PC-3 (cell line): ENCODE results near the gene MACROD2. TPM values are rescaled to one million over a fixed set of nuclear protein-coding genes. Genes with fewer than 3 reads are reported as not detected.
"Not testable (repeated sequence)": the region's sequence is repeated elsewhere in the genome, so short reads cannot be mapped to it uniquely, and the experiment has no call there.

Experiments
- ATAC-seq: fragments of 200-7000 bp; cut with Tn5 transposase; 2 replicates; pipeline ENCODE4 v1.9.1; 2020; ENCODE audit warnings: mild to moderate bottlenecking, moderate library complexity
- BruUV-seq: library from RNA; stranded (reverse); fragments of 400-500 nt; replicated peaks from 2 replicates; lab custom pipeline; 2021; lab: Mats Ljungman, UMichigan
- CTCF ChIA-PET: fragments of 300-600 bp; sonication (Branson Sonifier 250); formaldehyde crosslinking; loops from one replicate; lab custom pipeline; 2022; ENCODE audit warnings: antibody characterized with exemption; lab: Charles Lee
- POLR2A ChIA-PET: fragments of 300-600 bp; sonication (Branson Sonifier 250); formaldehyde crosslinking; loops from one replicate; lab custom pipeline; 2022; ENCODE audit warnings: antibody characterized with exemption; ENCODE audit not compliant: unreplicated experiment; lab: Charles Lee
- DNase-seq: peaks from one replicate; pipeline ENCODE4 v3.0.0-alpha.2; 2015
- H2AFZ ChIP-seq: fragments of 300-600 bp; sonication (generic); 2 replicates; pipeline ENCODE4 v1.6.0; 2016; ENCODE audit warnings: antibody characterized with exemption, low read length
- H3F3A ChIP-seq: fragments of 300-600 bp; sonication (generic); one replicate; pipeline ENCODE4 v1.6.0; 2017; ENCODE audit warnings: antibody characterized with exemption, low read length, control low read depth, mild to moderate bottlenecking; ENCODE audit not compliant: unreplicated experiment
- H3K27ac ChIP-seq: fragments of 300-600 bp; sonication (generic); 2 replicates; pipeline ENCODE4 v1.5.1; 2016; ENCODE audit warnings: mild to moderate bottlenecking, low read length
- H3K27me3 ChIP-seq: fragments of 300-600 bp; sonication (generic); 2 replicates; pipeline ENCODE4 v1.6.1; 2016; ENCODE audit warnings: low read length, mixed read lengths
- H3K36me3 ChIP-seq: fragments of 300-600 bp; sonication (generic); 2 replicates; pipeline ENCODE4 v1.6.1; 2016; ENCODE audit warnings: low read depth, mixed run types, low read length, mixed read lengths
- H3K4me1 ChIP-seq: fragments of 300-600 bp; sonication (generic); 2 replicates; pipeline ENCODE4 v1.5.1; 2016; ENCODE audit warnings: low read length; ENCODE audit not compliant: insufficient read depth
- H3K4me2 ChIP-seq: fragments of 300-600 bp; sonication (generic); 2 replicates; pipeline ENCODE4 v1.6.0; 2016; ENCODE audit warnings: low read length
- H3K4me3 ChIP-seq: fragments of 300-600 bp; sonication (generic); 2 replicates; pipeline ENCODE4 v1.5.1; 2016; ENCODE audit warnings: mild to moderate bottlenecking, low read length, mixed read lengths
- H3K79me2 ChIP-seq: fragments of 300-600 bp; sonication (generic); 2 replicates; pipeline ENCODE4 v1.6.1; 2017; ENCODE audit warnings: low read length, mixed read lengths
- H3K9ac ChIP-seq: fragments of 300-600 bp; sonication (generic); 2 replicates; pipeline ENCODE4 v1.6.0; 2016; ENCODE audit warnings: mild to moderate bottlenecking, low read length
- H3K9me2 ChIP-seq: fragments of 300-600 bp; sonication (generic); replicated peaks from 2 replicates; pipeline ENCODE4 v1.6.1; 2016; ENCODE audit warnings: mixed run types, low read length, mixed read lengths
- H3K9me3 ChIP-seq: fragments of 300-600 bp; sonication (generic); 2 replicates; pipeline ENCODE4 v1.6.1; 2016; ENCODE audit warnings: low read length, mixed read lengths
- H4K20me1 ChIP-seq: fragments of 300-600 bp; sonication (generic); 2 replicates; pipeline ENCODE4 v1.6.1; 2016; ENCODE audit warnings: low read length, mixed read lengths
- CTCF ChIP-seq: fragments of 300-600 bp; sonication (generic); conservative IDR thresholded peaks from 2 replicates; pipeline ENCODE4 v1.5.1; 2017; ENCODE audit warnings: antibody characterized with exemption, low read depth, mild to moderate bottlenecking, low read length
- EZH2 ChIP-seq: fragments of 300-600 bp; sonication (generic); IDR thresholded peaks from one replicate; pipeline ENCODE4 v1.6.1; 2017; ENCODE audit warnings: antibody characterized with exemption, mild to moderate bottlenecking, low read length; ENCODE audit not compliant: unreplicated experiment
- EZH2phosphoT487 ChIP-seq: fragments of 300-600 bp; sonication (generic); IDR thresholded peaks from 2 replicates; pipeline ENCODE4 v1.6.1; 2018; ENCODE audit warnings: mild to moderate bottlenecking, antibody characterized with exemption, low read length, borderline replicate concordance
- intact Hi-C: fragments of 100-400 bp; cut with micrococcal nuclease; formaldehyde crosslinking; loops from 2 replicates; pipeline ENCODE4 v1.9.0; 2023
- total RNA-seq: library from RNA; depleted of rRNA; stranded (reverse); fragments of >200 nt; gene quantifications from 2 replicates; pipeline ENCODE4 v1.2.3, GENCODE V29; 2014

MACROD2 gene
- total RNA-seq, 1 experiment from 2014 or later = 3.1 TPM

- H3K27me3 ChIP-seq = no peaks in the 10 kb centered on the region
- H3K79me2 ChIP-seq = no peaks in the 10 kb centered on the region
- no peaks in the 10 kb centered on the region for H4K20me1 ChIP-seq
- no peaks in the 10 kb centered on the region for H3K9me3 ChIP-seq
- BruUV-seq = no TSS peak
- no peak overlapping the region for H3K4me3 ChIP-seq
- intact Hi-C loops = no loop called here
- peaks cover 2% of the 10 kb centered on the region; the same call in 1 of the 2 replicates for H3K4me1 ChIP-seq
- no peaks in the 10 kb centered on the region for H3K9me2 ChIP-seq
- CTCF ChIA-PET = interaction anchor here (0.7 kb wide), 1 partner anchor 27 kb away, joined by 3 read pairs; no protein-coding TSS in a partner anchor
- no peak overlapping the region for H3K27ac ChIP-seq
- no peak for TF ChIP-seq EZH2
- no peak for TF ChIP-seq EZH2phosphoT487
- H3K9ac ChIP-seq = no peak overlapping the region
- ATAC-seq (peak; percentile 40), DNase-seq (no peak)
- POLR2A ChIA-PET = interaction anchor here (0.6 to 0.7 kb wide), 2 partner anchors 1247 to 1733 kb away, joined by 4 read pairs; no protein-coding TSS in a partner anchor
- no peak overlapping the region for H2AFZ ChIP-seq
- no peaks in the 10 kb centered on the region for H3K36me3 ChIP-seq
- no peak overlapping the region for H3K4me2 ChIP-seq
- H3F3A ChIP-seq = no peaks in the 10 kb centered on the region
These were observed 213.6 kb downstream of the MACROD2 start for GRCh38 chr20:14208956-14209355.

DNA sequence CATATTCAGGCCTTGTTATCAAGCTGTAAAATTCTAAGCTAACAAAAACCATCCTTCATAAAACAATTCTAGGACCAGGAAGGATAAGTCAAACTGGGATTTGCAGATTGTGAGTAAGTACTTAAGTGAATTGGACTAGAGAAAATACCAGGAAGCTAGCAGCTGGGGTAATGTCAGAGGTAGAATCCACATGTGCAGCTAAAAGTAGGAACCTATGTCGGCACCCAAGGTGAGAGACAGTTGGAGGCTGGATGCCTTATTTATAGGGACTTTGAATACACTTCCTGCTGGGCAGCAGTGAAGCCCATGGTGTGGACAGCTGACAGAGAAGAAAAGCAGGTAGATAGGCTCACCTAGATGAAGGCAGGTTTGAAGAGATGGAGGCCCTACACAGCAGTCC is 214.8 kb downstream of the MACROD2 start:
- Histone ChIP-seq H3K9ac (no peak overlapping the region), H3K9me2 (no peaks in the 10 kb centered on the region), H2AFZ (no peak overlapping the region), H3K9me3 (no peaks in the 10 kb centered on the region), H3F3A (no peaks in the 10 kb centered on the region), H4K20me1 (no peaks in the 10 kb centered on the region), H3K27me3 (no peaks in the 10 kb centered on the region), H3K4me2 (no peak overlapping the region), H3K27ac (no peak overlapping the region), H3K79me2 (no peaks in the 10 kb centered on the region), H3K4me1 (peaks cover 5% of the 10 kb centered on the region; the same call in 1 of the 2 replicates), H3K36me3 (no peaks in the 10 kb centered on the region), H3K4me3 (no peak overlapping the region)
- no TSS peak for BruUV-seq
- DNase-seq (no peak), ATAC-seq (no peak)
- CTCF ChIA-PET = no interaction called here
- TF ChIP-seq EZH2 (no peak), EZH2phosphoT487 (no peak), CTCF (no peak)
- POLR2A ChIA-PET = interaction anchor here (0.7 kb wide), 1 partner anchor 410 kb away, joined by 4 read pairs; no protein-coding TSS in a partner anchor
- intact Hi-C loops = no loop called here

DNA sequence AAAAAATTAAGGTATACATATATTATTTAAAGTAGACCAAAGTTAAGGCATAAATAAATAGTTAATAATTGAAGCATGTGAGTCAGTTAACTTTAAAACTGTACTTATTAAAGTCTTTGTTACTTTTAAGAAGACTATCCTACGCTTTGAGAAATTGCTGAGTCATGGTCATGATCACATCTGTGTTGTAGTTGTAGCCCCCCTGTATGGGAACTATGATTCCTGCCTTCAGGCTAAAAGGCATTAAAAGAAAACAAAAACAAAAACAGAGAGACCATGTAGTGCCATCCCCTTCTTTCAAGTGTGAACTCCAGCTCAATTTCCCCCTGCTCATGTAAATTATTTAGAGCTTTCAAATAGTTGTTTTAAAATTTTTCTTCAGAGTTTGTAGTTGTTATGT is 218.7 kb downstream of the MACROD2 start:
- ChIA-PET CTCF (no interaction called here), POLR2A (no interaction called here)
- intact Hi-C loops = no loop called here
- peaks cover 8% of the 10 kb centered on the region; the same call in 1 of the 2 replicates for H3K4me1 ChIP-seq
- H3K27me3 ChIP-seq = no peaks in the 10 kb centered on the region
- DNase-seq (no peak), ATAC-seq (no peak)
- H3K9me3 ChIP-seq = no peaks in the 10 kb centered on the region
- H3F3A ChIP-seq = no peaks in the 10 kb centered on the region
- TF ChIP-seq CTCF (no peak), EZH2phosphoT487 (no peak), EZH2 (no peak)
- H3K9ac ChIP-seq = no peak overlapping the region
- H2AFZ ChIP-seq = no peak overlapping the region
- H3K4me2 ChIP-seq = no peak overlapping the region
- no peak overlapping the region for H3K27ac ChIP-seq
- BruUV-seq = no TSS peak
- H3K4me3 ChIP-seq = no peak overlapping the region
- no peaks in the 10 kb centered on the region for H3K9me2 ChIP-seq
- no peaks in the 10 kb centered on the region for H4K20me1 ChIP-seq
- H3K79me2 ChIP-seq = no peaks in the 10 kb centered on the region
- no peaks in the 10 kb centered on the region for H3K36me3 ChIP-seq

DNA sequence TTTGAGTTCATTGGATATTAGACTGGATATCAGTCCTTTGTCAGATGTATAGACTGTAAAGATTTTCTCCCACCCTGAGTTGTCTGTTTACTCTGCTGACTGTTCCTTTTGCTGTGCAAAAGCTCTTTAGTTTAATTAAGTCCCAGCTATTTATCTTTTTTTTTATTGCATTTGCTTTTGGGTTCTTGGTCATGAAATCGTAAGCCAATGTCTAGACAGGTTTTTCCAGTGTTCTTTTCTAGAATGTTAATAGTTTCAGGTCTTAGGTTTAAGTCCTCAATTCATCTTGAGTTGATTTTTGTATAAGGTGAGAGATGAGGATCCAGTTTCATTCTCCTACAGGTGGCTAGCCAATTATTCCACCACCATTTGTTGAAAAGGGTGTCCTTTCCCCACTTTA is 220.6 kb downstream of the MACROD2 start:
- H3K4me2 ChIP-seq, H3K9ac ChIP-seq, H3K79me2 ChIP-seq, H4K20me1 ChIP-seq, H3K9me3 ChIP-seq, H3F3A ChIP-seq, BruUV-seq, DNase-seq, ATAC-seq, H3K27me3 ChIP-seq, H3K4me3 ChIP-seq, CTCF ChIA-PET, H2AFZ ChIP-seq, H3K9me2 ChIP-seq, H3K27ac ChIP-seq, H3K36me3 ChIP-seq, intact Hi-C loops: not testable (repeated sequence)
- peaks cover 25% of the 10 kb centered on the region for H3K4me1 ChIP-seq
- POLR2A ChIA-PET = interaction anchor here (0.6 kb wide), 1 partner anchor 239 kb away, joined by 8 read pairs; no protein-coding TSS in a partner anchor
